Lung (tissue), 12 donors: ENCODE results near the gene ISG20. TPM values are rescaled to one million over a fixed set of nuclear protein-coding genes. Genes with fewer than 3 reads are reported as not detected.

ENCODE experiments used
- ATAC-seq: fragments of 200-7000 bp; cut with Tn5 transposase; one replicate; pipeline ENCODE4 v1.9.1; 2020; ENCODE audit warnings: moderate number of reproducible peaks; ENCODE audit not compliant: insufficient read depth, low FRiP score
- DNase-seq, 3 donors: peaks; one replicate each; pipeline ENCODE4 v3.0.0-alpha.2; 2013 to 2017
- H3K27ac ChIP-seq, 2 donors: one replicate each; pipeline ENCODE4 v1.5.1; 2013; ENCODE audit warnings: mild to moderate bottlenecking in 2 of 2, moderate library complexity in 2 of 2, control low read depth in 1 of 2, inconsistent platforms in 1 of 2, low read depth in 1 of 2, low read length in 1 of 2
- H3K27me3 ChIP-seq, 3 donors: one replicate each; pipeline ENCODE4 v1.5.1; 2013; ENCODE audit warnings: low read length in 2 of 3; ENCODE audit not compliant: control insufficient read depth in 3 of 3, insufficient read depth in 3 of 3
- H3K36me3 ChIP-seq, 4 donors: one replicate each; pipeline ENCODE4 v1.5.1; 2013; ENCODE audit warnings: low read length in 4 of 4, mild to moderate bottlenecking in 1 of 4, moderate library complexity in 1 of 4; ENCODE audit not compliant: control insufficient read depth in 4 of 4, insufficient read depth in 4 of 4
- H3K4me1 ChIP-seq, 5 donors: one replicate each; pipeline ENCODE4 v1.5.1; 2013; ENCODE audit warnings: low read length in 5 of 5, mild to moderate bottlenecking in 2 of 5, moderate library complexity in 1 of 5; ENCODE audit not compliant: control insufficient read depth in 5 of 5, insufficient read depth in 5 of 5
- H3K4me3 ChIP-seq: one replicate; pipeline ENCODE4 v1.5.1; 2013; ENCODE audit warnings: mild to moderate bottlenecking, control low read depth, moderate library complexity
- H3K9ac ChIP-seq, 2 donors: one replicate each; pipeline ENCODE4 v1.5.1; 2013; ENCODE audit warnings: low read length in 2 of 2, control low read depth in 1 of 2; ENCODE audit not compliant: insufficient read depth in 1 of 2
- H3K9me3 ChIP-seq, 4 donors: one replicate each; pipeline ENCODE4 v1.5.1; 2013; ENCODE audit warnings: low read length in 3 of 4, mild to moderate bottlenecking in 1 of 4, moderate library complexity in 1 of 4; ENCODE audit not compliant: control insufficient read depth in 4 of 4, insufficient read depth in 3 of 4
- WGBS, 2 donors: extraction: QIAGEN DNeasy Blood & Tissue Kit; methylation state at CpG; one replicate each; pipeline ENCODE4 v1.1.7; 2013; 5-methylcytosine and 5-hydroxymethylcytosine counted together
- polyA plus RNA-seq, 2 donors: library from polyadenylated mRNA; stranded (reverse); fragments of 200-250 nt; gene quantifications; one replicate each; pipeline ENCODE4 v1.2.1, GENCODE V29; 2013
- total RNA-seq, 2 donors: library from RNA; depleted of rRNA in 1 of 2; stranded (reverse); fragments of >200 nt in 1 of 2; gene quantifications; one replicate each; pipeline ENCODE4 v1.2.1, GENCODE V29; 2014 to 2021
- TF ChIP-seq, protein P1 (sequence below): IDR thresholded peaks from 2 replicates; pipeline ENCODE4 v1.5.1; 2012; ENCODE audit warnings: mild to moderate bottlenecking; ENCODE audit errors: control extremely low read depth, extremely low read depth
- donor health status: control.
- donor health status: control.
- donor health status: Bipolar disorder and iron deficiency.
- donor health status: healthy.
- donor health status: DM: yes; HTN: yes; CAD: no.

Gene ISG20
- total and polyA plus RNA-seq, 4 donors, result 18.5 to 61.6 (median 46.6) TPM

DNA sequence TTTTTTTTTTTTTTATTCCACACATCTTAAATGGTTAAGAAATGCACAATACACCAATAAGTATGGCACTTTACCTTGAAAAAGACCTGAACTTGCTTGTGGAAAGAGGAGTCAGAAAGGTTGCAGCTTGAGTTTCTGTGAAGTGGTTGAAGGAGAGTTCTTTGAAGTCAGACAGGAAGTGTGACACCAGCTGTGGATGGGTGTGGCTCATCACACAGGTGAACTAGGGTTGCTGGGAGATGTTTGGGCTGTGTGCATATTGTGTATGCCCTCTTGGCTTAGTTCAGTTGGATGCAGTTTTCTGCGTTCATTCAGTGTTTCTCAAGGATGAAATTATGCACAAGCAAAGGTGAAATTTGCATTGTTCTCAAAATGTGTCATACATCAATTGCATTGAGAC, 11.4 kb upstream of the ISG20 start:
- 94 to 95% methylated on average over 1 of the region's 1 CpG for WGBS, 2 donors
- ATAC-seq (no peak), DNase-seq (no peak)
- Histone ChIP-seq H3K36me3 (peaks cover 0 to 43% (median 5%) of the 10 kb centered on the region in 4 donors), H3K9me3 (no peaks in the 10 kb centered on the region), H3K4me1 (peaks cover 4 to 29% (median 6%) of the 10 kb centered on the region in 5 donors), H3K9ac (no peak overlapping the region), H3K27me3 (no peaks in the 10 kb centered on the region), H3K27ac (no peak overlapping the region), H3K4me3 (no peak overlapping the region)
- TF ChIP-seq, protein P1, sequence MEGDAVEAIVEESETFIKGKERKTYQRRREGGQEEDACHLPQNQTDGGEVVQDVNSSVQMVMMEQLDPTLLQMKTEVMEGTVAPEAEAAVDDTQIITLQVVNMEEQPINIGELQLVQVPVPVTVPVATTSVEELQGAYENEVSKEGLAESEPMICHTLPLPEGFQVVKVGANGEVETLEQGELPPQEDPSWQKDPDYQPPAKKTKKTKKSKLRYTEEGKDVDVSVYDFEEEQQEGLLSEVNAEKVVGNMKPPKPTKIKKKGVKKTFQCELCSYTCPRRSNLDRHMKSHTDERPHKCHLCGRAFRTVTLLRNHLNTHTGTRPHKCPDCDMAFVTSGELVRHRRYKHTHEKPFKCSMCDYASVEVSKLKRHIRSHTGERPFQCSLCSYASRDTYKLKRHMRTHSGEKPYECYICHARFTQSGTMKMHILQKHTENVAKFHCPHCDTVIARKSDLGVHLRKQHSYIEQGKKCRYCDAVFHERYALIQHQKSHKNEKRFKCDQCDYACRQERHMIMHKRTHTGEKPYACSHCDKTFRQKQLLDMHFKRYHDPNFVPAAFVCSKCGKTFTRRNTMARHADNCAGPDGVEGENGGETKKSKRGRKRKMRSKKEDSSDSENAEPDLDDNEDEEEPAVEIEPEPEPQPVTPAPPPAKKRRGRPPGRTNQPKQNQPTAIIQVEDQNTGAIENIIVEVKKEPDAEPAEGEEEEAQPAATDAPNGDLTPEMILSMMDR, result no peak

GRCh38 chr15:88628018-88628654, 10.7 kb upstream of the ISG20 start:
- Histone ChIP-seq H3K9ac (no peak overlapping the region), H3K27ac (no peak overlapping the region), H3K4me1 (peaks cover 0 to 29% (median 6%) of the 10 kb centered on the region in 5 donors), H3K9me3 (no peaks in the 10 kb centered on the region), H3K36me3 (peaks cover 0 to 43% (median 5%) of the 10 kb centered on the region in 4 donors), H3K4me3 (no peak overlapping the region), H3K27me3 (no peaks in the 10 kb centered on the region)
- ATAC-seq (no peak), DNase-seq (no peak)
- TF ChIP-seq, protein P1, result no peak
- WGBS, 2 donors, result 91 to 97% methylated on average over 5 of the region's 5 CpGs

- Histone ChIP-seq H3K4me1 (peaks cover 0 to 27% (median 6%) of the 10 kb centered on the region in 5 donors), H3K4me3 (no peak overlapping the region), H3K9ac (no peak overlapping the region), H3K27me3 (no peaks in the 10 kb centered on the region), H3K36me3 (peaks cover 0 to 42% (median 5%) of the 10 kb centered on the region in 4 donors), H3K9me3 (no peaks in the 10 kb centered on the region), H3K27ac (no peak overlapping the region)
- no peak for DNase-seq
- WGBS, 2 donors, result 89 to 95% methylated on average over 14 to 16 of the region's 16 CpGs
- TF ChIP-seq, protein P1, result no peak
- ATAC-seq, result no peak
Measured at GRCh38 chr15:88629071-88629470, 9.7 kb upstream of the ISG20 start.
